ENCODE data around the gene TCP11. TPM values are rescaled to one million over a fixed set of nuclear protein-coding genes. Genes with fewer than 3 reads are reported as not detected.

The TCP11 gene
- polyA plus RNA-seq, 1 of the 3 experiments (the other 2 are of a cell fraction): 0.16 TPM

DNA sequence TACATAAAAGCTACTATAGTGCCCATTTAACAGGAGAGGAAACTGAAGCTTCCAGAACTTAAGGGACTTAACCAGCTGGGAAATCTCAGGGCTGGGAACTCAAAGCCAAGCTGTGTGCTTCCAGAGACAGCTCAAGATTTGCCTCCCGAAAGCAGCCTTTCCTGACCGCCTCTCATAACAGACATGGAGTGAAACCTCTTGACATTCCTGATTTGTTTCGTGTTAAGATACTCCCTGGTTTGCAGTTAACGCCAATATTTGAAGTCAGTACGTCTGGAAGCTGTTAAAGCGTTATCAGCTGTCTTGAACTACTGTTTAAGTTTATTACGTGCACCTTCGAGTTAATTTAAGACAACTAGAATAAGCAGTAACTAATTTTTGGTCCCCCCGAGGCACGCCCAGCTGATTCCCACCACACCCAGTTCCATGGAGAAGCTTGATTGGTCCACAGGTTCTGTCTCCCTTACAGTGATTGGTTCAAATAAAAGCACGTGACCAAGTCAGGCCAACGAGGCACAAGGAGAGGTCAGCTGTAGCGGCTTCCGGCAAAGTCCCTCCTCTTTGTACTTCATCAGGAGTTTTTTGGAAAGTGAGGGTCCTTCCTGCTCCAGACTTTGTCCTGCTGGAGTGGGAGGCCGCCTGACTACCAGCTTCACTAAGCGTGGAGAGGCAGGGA is 8.9 kb upstream of the TCP11 start:
- no peak overlapping the region for H3K27ac ChIP-seq (ENCODE audit: low read depth in 2 of 2, low read length in 1 of 2)
- no peak overlapping the region for H3K9ac ChIP-seq
- H4K20me1 ChIP-seq (ENCODE audit: insufficient read depth): no peaks in the 10 kb centered on the region
- H2AFZ ChIP-seq (ENCODE audit: low read depth): no peak overlapping the region
- WGBS (ENCODE audit: low lambda C conversion rate): 87% methylated on average over 16 of the region's 16 CpGs
- no peaks in the 10 kb centered on the region for H3F3A ChIP-seq (replicated peaks; ENCODE audit: insufficient read depth)
- ChIA-PET POLR2A (no interaction called here), CTCF (interaction anchor here (0.6 to 3.5 kb wide), 5 partner anchors 10 to 954 kb away, joined by 3 to 34 read pairs (median 7); partner anchors contain the start of gene TCP11)
- H3K9me2 ChIP-seq: no peaks in the 10 kb centered on the region
- H3K27me3 ChIP-seq (ENCODE audit: insufficient read depth): no peaks in the 10 kb centered on the region
- no peak for DNase-seq
- H3K36me3 ChIP-seq (replicated peaks in 1 of 2; ENCODE audit: control insufficient read depth in 1 of 2, insufficient read depth in 2 of 2, low read length in 1 of 2): no peaks in the 10 kb centered on the region
- peaks cover 0 to 12% of the 10 kb centered on the region in 2 experiments; a peak in 2 of 4 replicates for H3K4me1 ChIP-seq (ENCODE audit: control insufficient read depth in 1 of 2, insufficient read depth in 2 of 2, low read depth in 1 of 2, low read length in 1 of 2)
- H3K79me2 ChIP-seq (ENCODE audit: insufficient read depth): no peaks in the 10 kb centered on the region
- H3K4me2 ChIP-seq: no peak overlapping the region
- TF ChIP-seq, protein P1, sequence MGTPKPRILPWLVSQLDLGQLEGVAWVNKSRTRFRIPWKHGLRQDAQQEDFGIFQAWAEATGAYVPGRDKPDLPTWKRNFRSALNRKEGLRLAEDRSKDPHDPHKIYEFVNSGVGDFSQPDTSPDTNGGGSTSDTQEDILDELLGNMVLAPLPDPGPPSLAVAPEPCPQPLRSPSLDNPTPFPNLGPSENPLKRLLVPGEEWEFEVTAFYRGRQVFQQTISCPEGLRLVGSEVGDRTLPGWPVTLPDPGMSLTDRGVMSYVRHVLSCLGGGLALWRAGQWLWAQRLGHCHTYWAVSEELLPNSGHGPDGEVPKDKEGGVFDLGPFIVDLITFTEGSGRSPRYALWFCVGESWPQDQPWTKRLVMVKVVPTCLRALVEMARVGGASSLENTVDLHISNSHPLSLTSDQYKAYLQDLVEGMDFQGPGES (IDR thresholded peaks at IDR 0.05; ENCODE audit: low read depth, low read length): no peak
- TF ChIP-seq YY1 (IDR thresholded peaks at IDR 0.05; ENCODE audit: low read depth) (no peak), TAF1 (IDR thresholded peaks at IDR 0.05; ENCODE audit: borderline replicate concordance, low read depth, low read length) (no peak), ELF1 (IDR thresholded peaks at IDR 0.05) (no peak), RCOR1 (IDR thresholded peaks at IDR 0.05; ENCODE audit: low read length) (no peak), RFX5 (IDR thresholded peaks at IDR 0.05; ENCODE audit: low read length) (no peak)
- TF ChIP-seq, protein P2, sequence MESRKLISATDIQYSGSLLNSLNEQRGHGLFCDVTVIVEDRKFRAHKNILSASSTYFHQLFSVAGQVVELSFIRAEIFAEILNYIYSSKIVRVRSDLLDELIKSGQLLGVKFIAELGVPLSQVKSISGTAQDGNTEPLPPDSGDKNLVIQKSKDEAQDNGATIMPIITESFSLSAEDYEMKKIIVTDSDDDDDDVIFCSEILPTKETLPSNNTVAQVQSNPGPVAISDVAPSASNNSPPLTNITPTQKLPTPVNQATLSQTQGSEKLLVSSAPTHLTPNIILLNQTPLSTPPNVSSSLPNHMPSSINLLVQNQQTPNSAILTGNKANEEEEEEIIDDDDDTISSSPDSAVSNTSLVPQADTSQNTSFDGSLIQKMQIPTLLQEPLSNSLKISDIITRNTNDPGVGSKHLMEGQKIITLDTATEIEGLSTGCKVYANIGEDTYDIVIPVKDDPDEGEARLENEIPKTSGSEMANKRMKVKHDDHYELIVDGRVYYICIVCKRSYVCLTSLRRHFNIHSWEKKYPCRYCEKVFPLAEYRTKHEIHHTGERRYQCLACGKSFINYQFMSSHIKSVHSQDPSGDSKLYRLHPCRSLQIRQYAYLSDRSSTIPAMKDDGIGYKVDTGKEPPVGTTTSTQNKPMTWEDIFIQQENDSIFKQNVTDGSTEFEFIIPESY (IDR thresholded peaks at IDR 0.05; ENCODE audit: borderline replicate concordance, low read depth): no peak
- H3K4me3 ChIP-seq (ENCODE audit: low read depth in 2 of 2, low read length in 1 of 2): no peak overlapping the region
- H3K9me3 ChIP-seq: no peaks in the 10 kb centered on the region

DNA sequence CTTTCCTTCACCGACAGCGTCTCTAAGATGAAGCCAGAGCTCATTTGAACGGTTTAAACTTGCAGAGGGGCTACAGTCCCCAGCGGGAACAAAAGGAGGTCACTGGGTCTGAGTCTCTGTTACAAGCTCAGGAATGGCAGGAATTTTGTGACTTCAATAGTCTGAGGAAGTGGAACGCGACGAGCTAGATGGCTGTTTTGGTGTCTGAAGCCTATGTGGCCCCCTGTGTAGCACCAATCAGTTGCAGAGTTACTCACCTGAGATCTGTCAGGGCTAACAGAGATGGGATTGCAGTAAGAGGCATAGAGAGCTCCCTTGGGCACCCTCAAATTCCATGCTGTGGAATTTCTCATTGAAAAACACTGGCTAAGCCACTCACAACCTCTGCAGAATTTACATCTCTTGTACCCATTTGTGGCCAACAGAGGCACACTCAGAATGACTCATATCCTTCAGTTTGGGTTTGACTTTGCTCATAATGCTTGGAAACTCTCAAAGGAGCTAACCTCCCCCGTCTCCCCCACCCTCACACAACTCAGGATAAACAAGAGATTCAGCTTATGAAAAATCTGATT is 7.1 kb upstream of the TCP11 start:
- H3K4me1 ChIP-seq (ENCODE audit: control insufficient read depth in 1 of 2, insufficient read depth in 2 of 2, low read depth in 1 of 2, low read length in 1 of 2): peaks cover 0 to 12% of the 10 kb centered on the region in 2 experiments; a peak in 2 of 4 replicates
- H2AFZ ChIP-seq (ENCODE audit: low read depth): peak overlapping the region; percentile 60; the same call in 1 of the 2 replicates
- H3K36me3 ChIP-seq (replicated peaks in 1 of 2; ENCODE audit: control insufficient read depth in 1 of 2, insufficient read depth in 2 of 2, low read length in 1 of 2): no peaks in the 10 kb centered on the region
- WGBS (ENCODE audit: low lambda C conversion rate): 71% methylated on average over 8 of the region's 8 CpGs
- H3K9ac ChIP-seq: no peak overlapping the region; the same call in 1 of the 2 replicates
- no peaks in the 10 kb centered on the region for H3K79me2 ChIP-seq (ENCODE audit: insufficient read depth)
- no peaks in the 10 kb centered on the region for H3K27me3 ChIP-seq (ENCODE audit: insufficient read depth)
- DNase-seq: no peak
- POLR2A ChIA-PET: no interaction called here
- CTCF ChIA-PET: interaction anchor here (1.0 to 6.2 kb wide), 5 partner anchors 8 to 94 kb away, joined by 3 to 148 read pairs (median 7); no protein-coding TSS in a partner anchor
- H3F3A ChIP-seq (replicated peaks; ENCODE audit: insufficient read depth): no peaks in the 10 kb centered on the region
- H4K20me1 ChIP-seq (ENCODE audit: insufficient read depth): no peaks in the 10 kb centered on the region
- H3K4me3 ChIP-seq (ENCODE audit: low read depth in 2 of 2, low read length in 1 of 2): no peak overlapping the region
- H3K4me2 ChIP-seq: peak overlapping the region; percentile 37
- H3K9me3 ChIP-seq: no peaks in the 10 kb centered on the region
- H3K9me2 ChIP-seq: no peaks in the 10 kb centered on the region
- peak overlapping the region in 1 of 2 experiments; percentile 18; a peak in 1 of 4 replicates for H3K27ac ChIP-seq (ENCODE audit: low read depth in 2 of 2, low read length in 1 of 2)
- TF ChIP-seq SMC3 (IDR thresholded peaks at IDR 0.05; ENCODE audit: low read depth, low read length) (no peak), RCOR1 (IDR thresholded peaks at IDR 0.05; ENCODE audit: low read length) (no peak), SIN3A (IDR thresholded peaks at IDR 0.05; ENCODE audit: borderline replicate concordance, low read depth, low read length) (no peak), EZH2phosphoT487 (IDR thresholded peaks at IDR 0.05; ENCODE audit: borderline replicate concordance, low read depth) (no peak), GABPA (IDR thresholded peaks at IDR 0.05; ENCODE audit: low read depth) (no peak), MEF2A (IDR thresholded peaks at IDR 0.05; ENCODE audit: borderline replicate concordance, low read depth) (no peak), GATA2 (CRISPR knock-in tag; IDR thresholded peaks at IDR 0.05) (no peak), TAF1 (IDR thresholded peaks at IDR 0.05; ENCODE audit: borderline replicate concordance, low read depth, low read length) (no peak), RAD21 (IDR thresholded peaks at IDR 0.05; ENCODE audit: low read length) (no peak), RXRA (IDR thresholded peaks at IDR 0.05; ENCODE audit: borderline replicate concordance, low read depth) (no peak), EP300 (IDR thresholded peaks at IDR 0.05; ENCODE audit: borderline replicate concordance in 1 of 2, low read depth in 1 of 2, low read length in 1 of 2) (peak in 1 of 2 experiments; percentile 33; a peak in 1 of 4 replicates), FOXJ3 (CRISPR knock-in tag; IDR thresholded peaks at IDR 0.05) (no peak), TEAD4 (IDR thresholded peaks at IDR 0.05; ENCODE audit: borderline replicate concordance, insufficient read depth) (no peak), YY1 (IDR thresholded peaks at IDR 0.05; ENCODE audit: low read depth) (no peak)
- TF ChIP-seq, protein P3, sequence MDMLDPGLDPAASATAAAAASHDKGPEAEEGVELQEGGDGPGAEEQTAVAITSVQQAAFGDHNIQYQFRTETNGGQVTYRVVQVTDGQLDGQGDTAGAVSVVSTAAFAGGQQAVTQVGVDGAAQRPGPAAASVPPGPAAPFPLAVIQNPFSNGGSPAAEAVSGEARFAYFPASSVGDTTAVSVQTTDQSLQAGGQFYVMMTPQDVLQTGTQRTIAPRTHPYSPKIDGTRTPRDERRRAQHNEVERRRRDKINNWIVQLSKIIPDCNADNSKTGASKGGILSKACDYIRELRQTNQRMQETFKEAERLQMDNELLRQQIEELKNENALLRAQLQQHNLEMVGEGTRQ (IDR thresholded peaks at IDR 0.05; ENCODE audit: borderline replicate concordance, low read depth, low read length): no peak
- TF ChIP-seq, protein P4, sequence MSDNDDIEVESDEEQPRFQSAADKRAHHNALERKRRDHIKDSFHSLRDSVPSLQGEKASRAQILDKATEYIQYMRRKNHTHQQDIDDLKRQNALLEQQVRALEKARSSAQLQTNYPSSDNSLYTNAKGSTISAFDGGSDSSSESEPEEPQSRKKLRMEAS (IDR thresholded peaks at IDR 0.05; ENCODE audit: low read depth): 0 out of 2 replicates have a peak, but pooled peaks have one; percentile 20

Measured in SK-N-SH (cell line).